ENCODE results near the gene BCKDHB.

BCKDHB gene

GRCh38 chr6:80148220-80148619 lies 41.7 kb downstream of the BCKDHB start:
- in situ Hi-C loops (cut with MboI; ENCODE audit: low sequenced_read_pairs) = no loop called here

- in situ Hi-C loops (cut with MboI; ENCODE audit: low sequenced_read_pairs) = no loop called here
These were observed 45.2 kb downstream of the BCKDHB start for GRCh38 chr6:80151635-80152034.

GRCh38 chr6:80154160-80154559 lies 47.7 kb downstream of the BCKDHB start:
- in situ Hi-C loops (cut with MboI; ENCODE audit: low sequenced_read_pairs) = no loop called here

- in situ Hi-C loops (cut with MboI; ENCODE audit: low sequenced_read_pairs) = no loop called here
These were observed 49.8 kb downstream of the BCKDHB start for GRCh38 chr6:80156221-80156620.

- in situ Hi-C loops (cut with MboI; ENCODE audit: low sequenced_read_pairs) = no loop called here
These were observed 52.1 kb downstream of the BCKDHB start for GRCh38 chr6:80158478-80158989.

GRCh38 chr6:80161434-80161833 lies 55.0 kb downstream of the BCKDHB start:
- in situ Hi-C loops (cut with MboI; ENCODE audit: low sequenced_read_pairs) = no loop called here

- in situ Hi-C loops (cut with MboI; ENCODE audit: low sequenced_read_pairs) = no loop called here
These were observed 57.3 kb downstream of the BCKDHB start for GRCh38 chr6:80163754-80164187.

GRCh38 chr6:80165143-80165542 lies 58.7 kb downstream of the BCKDHB start:
- in situ Hi-C loops (cut with MboI; ENCODE audit: low sequenced_read_pairs) = no loop called here

- in situ Hi-C loops (cut with MboI; ENCODE audit: low sequenced_read_pairs) = no loop called here
These were observed 59.3 kb downstream of the BCKDHB start for GRCh38 chr6:80165819-80166218.

GRCh38 chr6:80170433-80170832 lies 64.0 kb downstream of the BCKDHB start:
- in situ Hi-C loops (cut with MboI; ENCODE audit: low sequenced_read_pairs) = no loop called here

GRCh38 chr6:80173411-80173810 lies 66.9 kb downstream of the BCKDHB start:
- in situ Hi-C loops (cut with MboI; ENCODE audit: low sequenced_read_pairs) = no loop called here

GRCh38 chr6:80174900-80175572 lies 68.6 kb downstream of the BCKDHB start:
- in situ Hi-C loops (cut with MboI; ENCODE audit: low sequenced_read_pairs) = no loop called here

- in situ Hi-C loops (cut with MboI; ENCODE audit: low sequenced_read_pairs) = no loop called here
These were observed 73.2 kb downstream of the BCKDHB start for GRCh38 chr6:80179695-80180094.

GRCh38 chr6:80181352-80182081 lies 75.0 kb downstream of the BCKDHB start:
- in situ Hi-C loops (cut with MboI; ENCODE audit: low sequenced_read_pairs) = no loop called here

- in situ Hi-C loops (cut with MboI; ENCODE audit: low sequenced_read_pairs) = no loop called here
These were observed 75.8 kb downstream of the BCKDHB start for GRCh38 chr6:80182308-80182707.

- in situ Hi-C loops (cut with MboI; ENCODE audit: low sequenced_read_pairs) = no loop called here
These were observed 76.7 kb downstream of the BCKDHB start for GRCh38 chr6:80183019-80183795.

- in situ Hi-C loops (cut with MboI; ENCODE audit: low sequenced_read_pairs) = no loop called here
These were observed 79.0 kb downstream of the BCKDHB start for GRCh38 chr6:80185492-80185891.

GRCh38 chr6:80186082-80186481 lies 79.6 kb downstream of the BCKDHB start:
- in situ Hi-C loops (cut with MboI; ENCODE audit: low sequenced_read_pairs) = no loop called here

- in situ Hi-C loops (cut with MboI; ENCODE audit: low sequenced_read_pairs) = no loop called here
These were observed 90.4 kb downstream of the BCKDHB start for GRCh38 chr6:80196906-80197305.

GRCh38 chr6:80197474-80197873 lies 91.0 kb downstream of the BCKDHB start:
- in situ Hi-C loops (cut with MboI; ENCODE audit: low sequenced_read_pairs) = no loop called here

GRCh38 chr6:80197986-80198385 lies 91.5 kb downstream of the BCKDHB start:
- in situ Hi-C loops (cut with MboI; ENCODE audit: low sequenced_read_pairs) = no loop called here
